ENCODE results near the gene CCDC183. TPM values are rescaled to one million over a fixed set of nuclear protein-coding genes. Genes with fewer than 3 reads are reported as not detected.

The CCDC183 gene
- total RNA-seq, 2 experiments from 2014 or later = 0.88 to 1.3 TPM

DNA sequence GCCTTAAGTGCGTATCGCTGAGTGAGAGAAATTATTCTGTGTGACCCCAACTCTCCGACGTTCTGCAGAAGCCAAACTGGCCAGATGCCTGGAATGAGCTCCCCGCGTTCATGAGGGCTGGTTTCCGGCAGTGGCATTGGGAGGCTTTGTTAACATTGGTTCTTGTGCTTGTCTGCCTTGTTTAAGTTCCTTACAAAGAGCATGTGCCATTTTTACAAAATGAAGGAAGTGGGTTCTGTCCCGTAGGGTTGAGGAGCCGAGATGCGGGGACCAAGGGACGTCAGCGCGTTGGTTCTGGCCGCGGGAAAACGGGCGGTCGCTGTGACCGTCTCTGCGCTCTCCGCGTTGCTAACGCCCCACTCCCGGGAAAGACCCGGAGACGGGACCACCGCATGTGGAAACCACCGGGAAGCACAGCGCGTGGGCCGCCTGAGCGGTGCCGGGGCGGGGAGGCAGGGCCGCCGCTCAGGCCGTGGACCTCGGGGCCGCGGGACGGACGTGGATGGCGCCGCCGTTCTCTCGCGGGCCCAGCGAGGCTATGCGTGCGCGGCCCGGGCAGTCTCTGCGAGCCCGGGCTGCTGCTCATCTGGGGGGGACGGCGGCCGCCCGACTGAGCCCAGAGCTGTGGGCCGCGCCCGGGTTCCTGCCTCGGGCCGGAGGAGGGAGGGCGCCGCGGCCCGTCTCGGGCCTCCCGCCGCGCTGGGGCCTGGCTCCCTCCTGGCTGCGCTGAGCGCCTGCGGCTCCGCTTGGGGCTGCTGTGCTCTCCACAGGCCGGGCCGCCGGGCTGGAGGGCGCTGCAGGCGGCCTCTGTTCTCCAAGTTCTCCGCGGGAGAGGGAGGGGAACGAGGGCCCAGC lies 25.1 kb downstream of the CCDC183 start:
- Histone ChIP-seq H3K4me3 (ENCODE audit: low read depth, low read length, poor library complexity, severe bottlenecking) (no peak overlapping the region), H3K9me2 (ENCODE audit: insufficient read depth, low read length) (no peaks in the 10 kb centered on the region), H3K27ac (ENCODE audit: low read depth, low read length, poor library complexity, severe bottlenecking) (no peak overlapping the region), H3K79me2 (ENCODE audit: insufficient read depth, low read depth, low read length) (peaks cover 8% of the 10 kb centered on the region; the same call in 1 of the 2 replicates), H3K4me2 (ENCODE audit: low read length) (no peak overlapping the region), H4K20me1 (ENCODE audit: insufficient read depth, low read length) (no peaks in the 10 kb centered on the region), H3K4me1 (ENCODE audit: insufficient read depth, low read length, poor library complexity, severe bottlenecking) (no peaks in the 10 kb centered on the region), H2AFZ (ENCODE audit: low read length) (no peak overlapping the region), H3K9me3 (ENCODE audit: low read length) (no peaks in the 10 kb centered on the region), H3K36me3 (ENCODE audit: insufficient read depth, low read length) (peaks cover 54% of the 10 kb centered on the region)
- BruUV-seq (replicated peaks) = no TSS peak
- intact Hi-C loops (cut with micrococcal nuclease; ENCODE audit: unreplicated experiment) = no loop called here
- no peak for TF ChIP-seq EZH2phosphoT487 (IDR thresholded peaks at IDR 0.05; ENCODE audit: borderline replicate concordance, low read depth, low read length)
- TF ChIP-seq, protein P1, sequence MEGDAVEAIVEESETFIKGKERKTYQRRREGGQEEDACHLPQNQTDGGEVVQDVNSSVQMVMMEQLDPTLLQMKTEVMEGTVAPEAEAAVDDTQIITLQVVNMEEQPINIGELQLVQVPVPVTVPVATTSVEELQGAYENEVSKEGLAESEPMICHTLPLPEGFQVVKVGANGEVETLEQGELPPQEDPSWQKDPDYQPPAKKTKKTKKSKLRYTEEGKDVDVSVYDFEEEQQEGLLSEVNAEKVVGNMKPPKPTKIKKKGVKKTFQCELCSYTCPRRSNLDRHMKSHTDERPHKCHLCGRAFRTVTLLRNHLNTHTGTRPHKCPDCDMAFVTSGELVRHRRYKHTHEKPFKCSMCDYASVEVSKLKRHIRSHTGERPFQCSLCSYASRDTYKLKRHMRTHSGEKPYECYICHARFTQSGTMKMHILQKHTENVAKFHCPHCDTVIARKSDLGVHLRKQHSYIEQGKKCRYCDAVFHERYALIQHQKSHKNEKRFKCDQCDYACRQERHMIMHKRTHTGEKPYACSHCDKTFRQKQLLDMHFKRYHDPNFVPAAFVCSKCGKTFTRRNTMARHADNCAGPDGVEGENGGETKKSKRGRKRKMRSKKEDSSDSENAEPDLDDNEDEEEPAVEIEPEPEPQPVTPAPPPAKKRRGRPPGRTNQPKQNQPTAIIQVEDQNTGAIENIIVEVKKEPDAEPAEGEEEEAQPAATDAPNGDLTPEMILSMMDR (conservative IDR thresholded peaks at IDR 0.05; ENCODE audit: low read length) = no peak
- CTCF ChIA-PET (ENCODE audit: unreplicated experiment) = no interaction called here
- POLR2A ChIA-PET = interaction anchor here (0.9 kb wide), 1 partner anchor 21 kb away, joined by 8 read pairs; no protein-coding TSS in a partner anchor
- no peak for DNase-seq (ENCODE audit: low spot score)

- no peaks in the 10 kb centered on the region for H3K9me2 ChIP-seq (ENCODE audit: insufficient read depth, low read length)
- peaks cover 56% of the 10 kb centered on the region for H3K36me3 ChIP-seq (ENCODE audit: insufficient read depth, low read length)
- H4K20me1 ChIP-seq (ENCODE audit: insufficient read depth, low read length) = no peaks in the 10 kb centered on the region
- no peak overlapping the region for H2AFZ ChIP-seq (ENCODE audit: low read length)
- H3K79me2 ChIP-seq (ENCODE audit: insufficient read depth, low read depth, low read length) = peaks cover 2% of the 10 kb centered on the region; the same call in 1 of the 2 replicates
- BruUV-seq (replicated peaks) = no TSS peak
- H3K9me3 ChIP-seq (ENCODE audit: low read length) = no peaks in the 10 kb centered on the region
- H3K4me1 ChIP-seq (ENCODE audit: insufficient read depth, low read length, poor library complexity, severe bottlenecking) = no peaks in the 10 kb centered on the region
- DNase-seq (ENCODE audit: low spot score) = no peak
- intact Hi-C loops (cut with micrococcal nuclease; ENCODE audit: unreplicated experiment) = no loop called here
- ChIA-PET CTCF (ENCODE audit: unreplicated experiment) (no interaction called here), POLR2A (no interaction called here)
- H3K4me3 ChIP-seq (ENCODE audit: low read depth, low read length, poor library complexity, severe bottlenecking) = no peak overlapping the region
- TF ChIP-seq EZH2phosphoT487 (IDR thresholded peaks at IDR 0.05; ENCODE audit: borderline replicate concordance, low read depth, low read length) = no peak
- TF ChIP-seq, protein P1 (conservative IDR thresholded peaks at IDR 0.05; ENCODE audit: low read length) = no peak
- H3K27ac ChIP-seq (ENCODE audit: low read depth, low read length, poor library complexity, severe bottlenecking) = no peak overlapping the region
- H3K4me2 ChIP-seq (ENCODE audit: low read length) = no peak overlapping the region
Measured at GRCh38 chr9:136821826-136822544, 25.8 kb downstream of the CCDC183 start.

Data from OCI-LY7 (cell line).